Activated CD8-positive, alpha-beta memory T cell treated with anti-CD3 and anti-CD28 coated beads for 4 hours (primary cell): ENCODE data around the gene ZNF414.

Experiments
- DNase-seq, 2 donors: peaks; one replicate each; pipeline ENCODE4 v3.0.0-alpha.2; 2020; ENCODE audit warnings: low read depth in 2 of 2

The ZNF414 gene

DNA sequence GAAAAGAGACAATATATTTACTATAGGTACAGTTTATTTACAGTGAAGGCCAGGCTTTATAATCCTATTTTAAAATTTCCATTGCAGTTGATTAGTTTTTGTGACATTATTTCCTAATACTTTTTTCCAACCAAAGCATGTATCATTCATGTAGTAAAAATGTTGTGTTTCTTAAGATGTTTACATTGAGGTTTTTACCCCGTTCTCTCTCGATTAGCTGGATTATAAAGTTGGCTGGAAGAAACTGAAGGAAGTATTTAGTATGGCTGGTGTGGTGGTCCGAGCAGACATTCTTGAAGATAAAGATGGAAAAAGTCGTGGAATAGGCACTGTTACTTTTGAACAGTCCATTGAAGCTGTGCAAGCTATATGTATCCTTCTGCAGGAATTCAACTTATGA, 47.9 kb downstream of the ZNF414 start:
- no peak for DNase-seq

DNA sequence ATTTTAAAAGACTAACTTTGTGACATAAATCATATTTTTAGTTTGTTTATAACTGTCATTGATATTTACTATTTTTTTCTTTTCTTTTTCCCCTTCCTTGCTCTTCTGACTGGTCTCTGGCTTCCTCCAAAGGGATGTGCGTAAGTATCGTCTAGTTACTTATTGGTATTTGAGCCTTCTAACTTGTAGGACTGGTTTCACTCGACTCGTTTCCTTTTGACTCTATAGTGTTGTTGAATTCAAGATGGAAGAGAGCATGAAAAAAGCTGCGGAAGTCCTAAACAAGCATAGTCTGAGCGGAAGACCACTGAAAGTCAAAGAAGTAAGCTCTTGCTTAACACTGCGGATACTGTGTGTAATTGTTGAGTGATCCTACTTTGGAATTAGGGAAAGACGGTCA, 50.6 kb downstream of the ZNF414 start:
- no peak for DNase-seq

- DNase-seq = no peak
Measured at GRCh38 chr19:8462571-8462970, 51.4 kb downstream of the ZNF414 start.

DNA sequence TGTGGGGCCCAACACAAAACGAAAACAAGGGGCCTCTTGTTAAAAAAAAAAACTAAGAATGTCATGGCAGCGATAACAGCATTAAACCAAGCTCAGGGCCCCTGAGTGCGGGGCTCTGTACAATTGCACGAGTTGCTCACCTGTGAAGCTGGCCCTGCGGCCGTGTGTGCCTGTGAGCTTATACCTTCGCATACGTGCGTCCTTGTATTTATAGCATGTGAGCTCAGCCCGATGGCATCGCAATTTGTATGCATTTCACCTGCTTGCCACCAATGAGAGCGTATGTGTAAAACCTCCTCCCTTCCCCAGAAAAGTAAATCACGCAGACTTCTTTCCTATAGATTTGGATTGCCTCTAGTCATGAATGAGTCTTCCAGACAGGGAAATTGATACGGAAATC, 52.1 kb downstream of the ZNF414 start:
- no peak for DNase-seq

DNA sequence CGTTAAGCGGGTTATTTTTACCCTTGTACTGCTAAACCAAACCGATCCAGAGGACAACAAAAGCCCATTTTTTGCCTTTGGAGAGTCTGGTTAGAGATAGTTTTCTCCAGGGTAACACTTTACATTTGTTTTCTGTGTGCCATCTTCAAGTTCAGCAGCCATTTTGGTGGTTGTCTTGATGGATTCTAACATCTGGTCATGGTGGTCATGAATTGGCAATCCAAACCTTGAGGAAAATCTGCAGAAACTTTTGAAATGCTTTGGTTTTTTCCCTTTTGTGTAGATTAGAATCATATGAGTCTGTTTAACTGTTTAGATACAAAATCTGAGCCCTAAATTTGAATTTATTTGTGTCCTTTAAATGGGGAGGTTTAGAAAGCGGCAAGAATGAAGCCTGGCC, 52.6 kb downstream of the ZNF414 start:
- no peak for DNase-seq

DNA sequence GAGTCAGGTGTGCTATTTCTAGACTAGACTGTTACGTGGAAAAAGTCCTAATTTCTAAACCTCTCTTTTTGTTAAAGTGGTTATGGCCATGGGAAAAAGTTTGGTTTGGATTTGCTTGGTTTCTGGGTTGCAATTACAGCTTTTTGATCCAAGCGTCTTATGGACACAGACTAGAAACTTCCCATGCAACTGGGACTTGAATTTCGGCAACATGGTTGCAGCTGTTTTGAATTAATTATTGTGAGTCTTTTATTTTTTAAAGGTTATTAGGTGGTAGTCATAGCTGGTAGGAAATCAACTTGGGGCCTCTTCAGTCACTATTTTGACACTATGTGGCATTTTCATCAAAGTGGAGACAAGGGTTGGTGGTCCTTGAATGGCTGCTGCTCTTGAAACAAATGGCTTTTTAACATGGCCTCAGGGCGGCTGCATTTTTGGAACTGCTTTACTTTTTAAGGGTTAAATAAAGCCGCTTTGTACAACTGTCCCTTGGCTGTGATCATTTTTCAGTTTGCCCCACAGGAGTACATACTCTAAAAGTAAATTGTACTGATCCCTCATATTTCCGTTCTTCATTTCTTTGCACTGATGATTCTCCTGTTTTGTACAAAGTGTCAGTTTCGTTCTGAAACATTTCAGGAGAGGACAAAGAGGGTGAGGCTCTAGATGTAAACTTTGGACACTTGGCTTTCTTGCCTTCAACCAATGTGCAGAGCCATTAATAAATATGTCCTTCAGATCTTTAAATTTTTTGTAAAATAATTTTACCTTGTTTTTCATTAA, 53.3 kb downstream of the ZNF414 start:
- no peak for DNase-seq
